GM21528 (cell line): ENCODE results near the gene C2orf15.
"Not testable (repeated sequence)": the region's sequence is repeated elsewhere in the genome, so short reads cannot be mapped to it uniquely, and the experiment has no call there.

Experiments used
- ATAC-seq: cut with Tn5 transposase; IDR thresholded peaks from one replicate; pipeline ENCODE4 v1.9.1; 2021; ENCODE audit warnings: mild to moderate bottlenecking, moderate library complexity; ENCODE audit not compliant: unreplicated experiment, low FRiP score

C2orf15 gene

DNA sequence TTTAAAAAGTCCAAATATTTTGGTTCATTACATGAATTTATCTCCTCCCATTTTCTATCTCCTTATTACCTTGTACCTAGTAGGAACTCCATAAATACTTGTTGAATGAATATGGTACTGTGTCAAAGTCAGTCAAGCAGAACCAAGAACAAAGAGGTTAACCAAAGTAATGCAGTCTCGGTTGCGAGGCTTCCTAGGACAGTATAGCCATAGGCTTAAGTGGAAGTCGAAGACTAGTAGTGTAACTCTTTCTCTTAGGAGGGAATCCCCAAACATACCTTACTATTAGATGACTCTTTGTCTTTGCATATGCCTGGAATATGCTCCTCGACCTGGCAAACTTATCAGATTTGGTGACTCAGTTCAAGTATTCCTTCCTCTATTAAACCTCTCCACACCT is 18.1 kb downstream of the C2orf15 start:
- no peak for ATAC-seq

DNA sequence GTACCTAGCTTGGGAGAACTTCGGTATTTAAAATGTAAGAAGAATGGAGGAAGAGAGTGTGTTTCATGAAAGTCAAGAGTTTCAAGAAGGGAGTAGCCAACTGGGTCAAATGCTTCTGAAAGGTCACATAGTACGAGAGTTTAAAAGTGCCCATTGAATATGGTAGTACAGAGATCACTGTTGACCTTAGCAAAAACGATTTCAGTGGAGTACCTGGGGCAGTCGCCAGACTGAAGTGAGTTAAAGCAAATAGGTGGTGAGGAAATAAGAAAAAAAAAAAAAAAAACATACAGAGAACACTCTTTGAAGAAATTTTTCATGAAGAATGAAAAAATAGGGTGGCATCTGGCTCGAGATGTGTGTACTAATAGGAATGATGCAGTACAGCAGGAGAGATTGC is 24.7 kb downstream of the C2orf15 start:
- no peak for ATAC-seq

GRCh38 chr2:99169534-99169933 is 28.0 kb downstream of the C2orf15 start:
- ATAC-seq, result no peak

- no peak for ATAC-seq
Observed at GRCh38 chr2:99171377-99172140, 30.1 kb downstream of the C2orf15 start.

DNA sequence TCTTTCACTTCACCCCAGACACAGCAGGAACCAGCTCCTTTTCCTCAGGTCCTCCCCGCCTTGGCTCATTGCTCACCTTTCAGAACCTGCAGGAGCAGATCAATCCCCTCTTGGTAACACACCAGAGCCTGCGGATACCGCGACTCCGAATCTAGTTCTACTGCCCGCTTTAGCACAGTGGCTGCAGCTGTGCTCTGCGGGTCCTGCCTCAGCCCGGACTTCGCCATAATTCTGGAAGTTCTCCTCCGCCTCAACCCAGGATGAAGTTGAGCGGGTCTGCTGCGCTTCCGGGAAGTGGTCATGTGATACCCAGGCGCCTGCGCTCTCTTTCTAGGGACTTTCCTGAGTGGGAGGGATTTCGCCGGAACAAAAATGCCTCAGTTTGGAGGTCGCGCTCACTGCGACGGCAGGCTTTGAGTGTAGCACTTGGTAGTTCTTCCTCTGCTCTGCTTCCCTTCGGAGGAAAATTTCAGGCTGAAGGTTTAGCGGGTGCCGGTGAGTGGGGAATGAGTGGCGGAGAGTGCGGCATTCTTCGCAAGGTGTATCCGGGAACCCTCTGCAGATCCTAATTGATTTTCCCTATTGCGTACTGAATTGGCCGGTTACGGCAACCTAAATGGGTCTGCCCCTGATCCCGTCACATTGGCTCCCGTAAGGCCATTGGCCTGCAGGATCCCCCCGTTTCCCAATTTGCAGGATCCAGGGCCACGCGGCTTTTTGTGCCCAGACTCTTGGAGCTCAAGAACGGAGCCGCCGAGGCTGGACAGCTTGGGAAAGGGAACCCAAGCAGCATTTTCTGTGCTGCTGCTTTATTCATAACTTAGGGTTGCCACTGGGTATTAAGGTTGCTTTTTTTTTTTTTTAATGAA is 39.5 kb downstream of the C2orf15 start, which contains the start of the genes MITD1 and MRPL30:
MITD1 (minus strand) TSS at position 304 of the 869 bp plus-strand sequence; CDS start at position 227, 77 bp downstream.
MRPL30 (plus strand) TSS at position 430 of the 869 bp plus-strand sequence. CDS start 5,020 bp downstream, outside the sequence.
- ATAC-seq, result peak; percentile 91

DNA sequence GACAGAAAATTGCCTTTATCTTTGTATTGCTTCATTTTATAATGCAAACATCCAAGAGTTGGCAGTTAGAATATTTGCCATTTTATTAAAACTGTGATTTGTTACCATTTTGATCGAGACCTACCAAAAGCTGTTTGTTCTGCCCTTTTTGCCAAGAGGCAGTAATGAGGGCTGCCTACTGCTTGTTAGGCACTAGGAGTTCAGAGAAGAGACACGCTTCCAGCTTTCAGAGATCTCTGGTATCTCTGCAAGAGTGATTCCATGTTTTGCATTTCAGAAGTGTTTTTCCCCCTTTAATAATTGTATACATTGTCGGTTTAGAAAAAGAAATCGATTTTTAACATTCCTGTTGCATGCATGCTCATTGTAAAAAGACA is 40.1 kb downstream of the C2orf15 start:
- no peak for ATAC-seq

DNA sequence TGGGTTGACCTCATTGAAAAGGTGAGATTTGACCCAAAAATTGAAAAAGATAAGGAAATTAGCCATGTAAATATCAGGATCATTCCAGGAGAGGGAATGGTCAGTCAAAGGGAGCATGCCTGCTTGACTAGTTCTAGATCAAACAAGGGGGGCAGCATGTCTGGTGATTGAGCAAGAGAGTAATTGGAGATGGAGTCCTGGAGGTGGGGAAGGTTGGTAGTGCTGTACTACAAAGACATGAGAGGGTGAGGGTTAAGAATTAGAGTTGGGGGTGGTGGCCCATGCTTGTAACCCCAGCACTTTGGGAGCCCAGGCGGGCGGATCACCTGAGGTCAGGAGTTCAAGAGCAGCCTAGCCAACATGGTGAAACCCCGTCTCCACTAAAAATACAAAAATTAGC is 41.5 kb downstream of the C2orf15 start:
- no peak for ATAC-seq

DNA sequence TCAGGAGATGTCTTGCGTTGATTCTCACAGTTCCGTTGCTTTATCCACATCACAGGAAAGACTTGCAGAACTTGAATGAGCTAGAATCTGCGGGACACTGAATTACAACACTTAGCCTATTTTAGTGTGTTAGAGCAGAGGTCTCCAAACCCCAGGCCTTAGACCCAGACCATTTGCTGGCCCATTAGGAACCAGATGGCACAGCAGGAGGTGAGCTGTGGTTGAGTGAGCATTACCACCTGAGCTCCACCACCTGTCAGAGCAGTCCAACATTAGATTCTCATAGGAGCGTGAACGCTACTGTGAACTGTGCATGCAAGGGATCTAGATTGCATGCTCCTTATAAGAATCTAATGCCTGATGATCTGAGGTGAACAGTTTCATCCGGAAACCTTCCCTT is 43.3 kb downstream of the C2orf15 start:
- no peak for ATAC-seq

- no peak for ATAC-seq
Observed at GRCh38 chr2:99187011-99187410, 45.5 kb downstream of the C2orf15 start.

GRCh38 chr2:99188357-99188756 is 46.9 kb downstream of the C2orf15 start:
- ATAC-seq, result no peak

DNA sequence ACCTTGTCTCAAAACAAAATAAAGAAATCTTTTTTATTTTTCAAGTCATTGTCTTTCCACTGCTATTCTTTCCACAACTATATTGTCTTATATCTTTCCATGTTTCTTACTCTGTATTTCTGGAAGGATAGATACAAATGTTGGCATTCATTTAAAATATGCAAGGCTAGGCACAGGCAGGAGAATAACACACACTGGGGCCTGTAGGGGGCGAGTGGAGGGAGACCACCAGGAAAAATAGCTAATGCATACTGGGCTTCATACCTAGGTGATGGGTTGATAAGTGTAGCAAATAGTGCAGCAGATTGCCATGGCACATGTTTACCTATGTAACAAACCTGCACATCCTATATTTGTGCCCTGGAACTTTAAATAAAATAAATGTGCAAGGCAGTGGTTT is 49.0 kb downstream of the C2orf15 start:
- no peak for ATAC-seq

DNA sequence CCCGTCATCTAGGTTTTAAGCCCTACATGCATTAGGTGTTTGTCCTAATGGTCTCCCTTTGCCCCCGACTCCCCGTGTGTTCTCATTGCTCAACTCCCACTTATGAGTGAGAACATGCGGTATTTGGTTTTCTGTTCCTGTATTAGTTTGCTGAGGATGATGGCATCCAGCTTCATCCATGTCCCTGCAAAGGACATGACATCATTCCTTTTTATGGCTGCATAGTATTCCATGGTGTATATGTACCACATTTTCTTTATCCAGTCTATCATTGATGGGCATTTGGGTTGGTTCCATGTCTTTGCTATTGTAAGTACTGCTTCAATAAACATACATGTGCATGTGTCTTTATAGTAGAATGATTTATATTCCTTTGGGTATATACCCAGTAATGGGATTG is 50.9 kb downstream of the C2orf15 start:
- not testable (repeated sequence) for ATAC-seq

DNA sequence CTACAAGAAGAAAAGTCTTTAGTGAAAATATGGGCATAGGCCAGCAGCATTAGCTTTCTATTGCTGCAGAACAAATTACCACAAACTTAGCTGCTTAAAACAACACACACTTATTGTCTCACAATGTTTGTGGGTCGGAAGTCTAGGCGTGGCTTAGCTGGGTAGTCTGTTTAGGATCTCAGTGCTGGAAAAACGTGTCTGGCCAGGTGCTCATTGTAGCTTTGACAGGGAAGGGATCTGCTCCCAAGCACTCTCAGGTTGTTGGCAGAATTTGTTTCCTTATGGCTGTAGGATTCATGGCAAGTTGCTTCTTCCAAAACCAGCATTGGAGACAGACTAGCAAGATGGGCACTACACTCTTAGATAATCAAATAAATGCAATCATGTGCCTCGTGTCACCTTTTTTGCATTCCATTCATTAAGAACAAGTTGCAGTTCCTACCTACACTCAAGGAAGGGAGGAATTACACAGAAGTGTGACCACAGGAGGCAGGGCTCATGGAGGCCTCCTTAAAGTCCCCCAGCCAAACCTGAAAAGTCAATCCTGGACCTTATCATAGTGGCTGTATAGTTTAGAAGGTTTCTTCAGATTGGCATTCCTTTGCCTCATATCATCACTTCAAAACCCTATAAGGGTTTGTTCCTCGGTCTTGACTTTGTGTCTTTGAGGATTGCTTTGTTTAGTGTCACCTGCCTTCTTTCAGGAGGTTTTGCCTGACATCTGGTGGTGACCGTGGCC is 56.8 kb downstream of the C2orf15 start:
- ATAC-seq, result no peak

DNA sequence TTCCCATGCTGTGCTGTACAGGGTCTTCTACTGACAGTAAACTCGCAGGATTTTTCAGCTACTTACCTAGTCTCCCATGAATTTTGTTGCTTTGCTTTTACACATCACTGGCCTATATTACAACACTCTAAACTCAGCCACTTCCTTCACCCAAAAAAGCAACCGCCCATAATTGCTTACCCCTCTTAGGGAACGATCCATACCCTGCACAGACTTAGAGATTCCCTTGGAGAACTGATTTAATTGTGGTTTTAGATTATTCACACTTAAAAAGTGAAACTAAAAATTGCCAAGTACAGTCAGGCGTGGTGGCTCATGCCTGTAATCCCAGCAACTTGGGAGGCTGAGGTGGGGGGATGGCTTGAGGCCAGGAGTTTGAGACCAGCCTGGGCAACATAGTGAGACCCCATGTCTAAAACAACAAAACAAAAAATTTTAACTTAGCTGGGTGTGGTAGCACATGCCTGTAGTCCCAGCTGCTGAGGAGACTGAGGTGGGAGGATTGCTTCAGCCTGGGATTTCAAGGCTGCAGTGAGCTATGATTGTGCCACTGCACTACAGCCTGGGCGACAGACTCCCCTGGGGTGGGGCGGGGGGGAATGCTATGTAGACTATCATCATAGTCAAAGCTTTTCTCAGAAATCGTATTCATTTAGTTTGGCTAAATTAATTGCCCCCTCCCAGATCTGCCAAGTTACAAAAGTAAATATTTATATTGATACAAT is 58.7 kb downstream of the C2orf15 start:
- no peak for ATAC-seq
